ENCODE results near the gene KIAA0040.

Gene KIAA0040

DNA sequence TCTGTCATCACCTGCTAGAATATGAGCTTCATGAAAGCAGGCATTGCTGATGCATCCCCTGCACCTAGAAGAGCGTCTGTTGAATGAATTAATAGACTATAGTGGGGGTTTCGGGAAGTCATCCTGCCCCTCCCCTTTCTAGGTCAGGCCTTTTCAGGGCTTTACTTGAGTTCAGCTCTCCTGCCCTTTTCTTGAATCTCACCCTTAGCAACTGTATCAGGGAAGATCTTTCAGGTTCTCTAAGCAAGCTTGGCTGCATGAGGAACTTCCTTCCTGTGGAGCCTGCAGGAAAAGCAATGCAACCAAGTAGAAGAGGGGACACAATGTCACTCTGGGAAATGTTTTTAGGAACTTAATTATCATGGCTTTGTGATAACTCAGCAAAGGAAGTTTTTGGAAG is 27.2 kb upstream of the KIAA0040 start:
- ATAC-seq = no peak
- no peak for TF ChIP-seq OSR1 (CRISPR knock-in tag; IDR thresholded peaks at IDR 0.05)
- no peak for TF ChIP-seq GLIS3 (CRISPR knock-in tag; IDR thresholded peaks at IDR 0.05)
- TF ChIP-seq, protein P1, sequence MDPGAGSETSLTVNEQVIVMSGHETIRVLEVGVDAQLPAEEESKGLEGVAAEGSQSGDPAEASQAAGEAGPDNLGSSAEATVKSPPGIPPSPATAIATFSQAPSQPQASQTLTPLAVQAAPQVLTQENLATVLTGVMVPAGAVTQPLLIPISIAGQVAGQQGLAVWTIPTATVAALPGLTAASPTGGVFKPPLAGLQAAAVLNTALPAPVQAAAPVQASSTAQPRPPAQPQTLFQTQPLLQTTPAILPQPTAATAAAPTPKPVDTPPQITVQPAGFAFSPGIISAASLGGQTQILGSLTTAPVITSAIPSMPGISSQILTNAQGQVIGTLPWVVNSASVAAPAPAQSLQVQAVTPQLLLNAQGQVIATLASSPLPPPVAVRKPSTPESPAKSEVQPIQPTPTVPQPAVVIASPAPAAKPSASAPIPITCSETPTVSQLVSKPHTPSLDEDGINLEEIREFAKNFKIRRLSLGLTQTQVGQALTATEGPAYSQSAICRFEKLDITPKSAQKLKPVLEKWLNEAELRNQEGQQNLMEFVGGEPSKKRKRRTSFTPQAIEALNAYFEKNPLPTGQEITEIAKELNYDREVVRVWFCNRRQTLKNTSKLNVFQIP (CRISPR knock-in tag; IDR thresholded peaks at IDR 0.05; ENCODE audit: borderline replicate concordance, low read depth) = no peak
- TF ChIP-seq ZNF8 (CRISPR knock-in tag; IDR thresholded peaks at IDR 0.05) = no peak
- TF ChIP-seq ZNF70 (CRISPR knock-in tag; IDR thresholded peaks at IDR 0.05) = no peak
- TF ChIP-seq ISL1 (CRISPR knock-in tag; IDR thresholded peaks at IDR 0.05) = no peak

DNA sequence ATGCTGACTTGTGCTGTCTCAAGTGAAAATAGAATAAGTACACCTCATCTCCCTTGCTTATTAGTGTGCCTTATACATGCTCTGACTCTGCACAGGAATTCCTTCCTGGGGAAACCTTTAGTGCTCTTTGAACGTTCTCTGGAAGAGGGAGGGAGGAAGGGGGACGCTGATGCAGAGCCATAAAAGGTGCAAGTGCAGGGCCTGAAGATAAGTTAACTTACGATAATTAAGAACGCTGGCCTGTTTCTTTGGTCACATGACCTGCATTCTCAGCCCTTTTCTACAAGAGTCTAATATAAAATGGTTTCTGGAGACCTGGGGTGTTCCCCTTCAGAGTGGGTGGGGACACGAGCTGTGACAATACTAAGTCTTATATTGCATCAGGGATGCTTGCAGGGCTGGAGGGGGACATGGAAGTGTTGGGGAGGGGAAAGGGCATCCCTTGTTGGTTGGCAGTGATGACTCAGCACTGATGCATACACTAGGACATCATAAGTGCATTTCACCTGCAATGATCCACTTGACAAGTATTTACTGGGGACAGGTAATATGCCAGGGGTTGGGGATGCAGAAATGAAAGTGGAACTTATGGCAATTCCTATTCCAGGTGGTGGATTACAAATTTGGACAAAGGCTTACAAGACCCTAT is 26.3 kb upstream of the KIAA0040 start:
- TF ChIP-seq, protein P2, sequence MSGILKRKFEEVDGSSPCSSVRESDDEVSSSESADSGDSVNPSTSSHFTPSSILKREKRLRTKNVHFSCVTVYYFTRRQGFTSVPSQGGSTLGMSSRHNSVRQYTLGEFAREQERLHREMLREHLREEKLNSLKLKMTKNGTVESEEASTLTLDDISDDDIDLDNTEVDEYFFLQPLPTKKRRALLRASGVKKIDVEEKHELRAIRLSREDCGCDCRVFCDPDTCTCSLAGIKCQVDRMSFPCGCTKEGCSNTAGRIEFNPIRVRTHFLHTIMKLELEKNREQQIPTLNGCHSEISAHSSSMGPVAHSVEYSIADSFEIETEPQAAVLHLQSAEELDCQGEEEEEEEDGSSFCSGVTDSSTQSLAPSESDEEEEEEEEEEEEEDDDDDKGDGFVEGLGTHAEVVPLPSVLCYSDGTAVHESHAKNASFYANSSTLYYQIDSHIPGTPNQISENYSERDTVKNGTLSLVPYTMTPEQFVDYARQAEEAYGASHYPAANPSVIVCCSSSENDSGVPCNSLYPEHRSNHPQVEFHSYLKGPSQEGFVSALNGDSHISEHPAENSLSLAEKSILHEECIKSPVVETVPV (CRISPR knock-in tag; IDR thresholded peaks at IDR 0.05) = no peak
- TF ChIP-seq ZC3H10 (CRISPR knock-in tag; IDR thresholded peaks at IDR 0.05) (no peak), PPARA (CRISPR knock-in tag; IDR thresholded peaks at IDR 0.05; ENCODE audit: borderline replicate concordance) (no peak), CSDC2 (CRISPR knock-in tag; IDR thresholded peaks at IDR 0.05) (no peak), ZFP30 (CRISPR knock-in tag; IDR thresholded peaks at IDR 0.05) (no peak), BACH2 (CRISPR knock-in tag; IDR thresholded peaks at IDR 0.05; ENCODE audit: borderline replicate concordance) (no peak), ESRRG (CRISPR knock-in tag; IDR thresholded peaks at IDR 0.05) (no peak)
- TF ChIP-seq, protein P3, sequence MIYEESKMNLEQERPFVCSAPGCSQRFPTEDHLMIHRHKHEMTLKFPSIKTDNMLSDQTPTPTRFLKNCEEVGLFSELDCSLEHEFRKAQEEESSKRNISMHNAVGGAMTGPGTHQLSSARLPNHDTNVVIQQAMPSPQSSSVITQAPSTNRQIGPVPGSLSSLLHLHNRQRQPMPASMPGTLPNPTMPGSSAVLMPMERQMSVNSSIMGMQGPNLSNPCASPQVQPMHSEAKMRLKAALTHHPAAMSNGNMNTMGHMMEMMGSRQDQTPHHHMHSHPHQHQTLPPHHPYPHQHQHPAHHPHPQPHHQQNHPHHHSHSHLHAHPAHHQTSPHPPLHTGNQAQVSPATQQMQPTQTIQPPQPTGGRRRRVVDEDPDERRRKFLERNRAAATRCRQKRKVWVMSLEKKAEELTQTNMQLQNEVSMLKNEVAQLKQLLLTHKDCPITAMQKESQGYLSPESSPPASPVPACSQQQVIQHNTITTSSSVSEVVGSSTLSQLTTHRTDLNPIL (CRISPR knock-in tag; IDR thresholded peaks at IDR 0.05; ENCODE audit: low read depth) = no peak
- no peak for ATAC-seq

DNA sequence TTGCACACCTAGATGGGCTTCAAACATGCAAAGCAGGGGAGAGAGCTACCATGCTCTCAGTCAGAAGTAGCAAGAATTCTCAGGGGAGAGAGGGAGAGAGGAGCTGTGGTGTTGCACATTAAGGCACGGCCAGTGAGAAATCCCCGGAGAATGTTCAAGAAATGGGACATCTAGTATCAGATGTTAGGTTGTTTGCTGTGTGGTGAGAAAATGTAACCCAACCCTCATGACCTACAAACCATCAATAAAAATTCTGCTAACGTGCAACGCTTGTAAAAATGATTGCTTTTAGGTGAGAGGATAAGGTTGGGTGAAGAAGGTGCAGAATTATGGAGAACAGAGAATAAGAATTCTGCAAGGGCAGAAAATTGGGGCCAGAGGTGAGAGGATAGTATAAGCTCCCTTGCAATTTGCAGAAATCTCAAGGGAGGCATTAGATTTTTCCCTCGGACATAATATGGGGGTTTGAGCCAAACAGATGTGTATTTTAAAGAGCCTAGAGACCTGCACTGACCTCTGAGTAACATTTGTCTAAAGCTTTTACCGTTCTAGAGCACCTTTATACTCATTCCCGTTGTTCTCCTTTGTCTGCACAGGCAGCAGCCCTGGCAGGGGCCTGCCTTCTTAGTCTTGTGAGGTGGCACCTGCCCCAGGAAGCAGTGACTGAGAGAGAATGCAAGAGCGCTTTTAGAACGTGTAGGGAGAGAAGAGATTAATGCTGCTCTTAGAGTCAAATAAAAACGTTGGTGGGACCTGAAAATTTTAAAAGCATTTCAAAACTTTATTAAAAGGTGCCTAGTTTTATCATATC is 25.4 kb upstream of the KIAA0040 start:
- TF ChIP-seq OSR1 (CRISPR knock-in tag; IDR thresholded peaks at IDR 0.05) (no peak), TCF4 (CRISPR knock-in tag; IDR thresholded peaks at IDR 0.05; ENCODE audit: borderline replicate concordance) (no peak), RARB (CRISPR knock-in tag; IDR thresholded peaks at IDR 0.05) (no peak), CSDC2 (CRISPR knock-in tag; IDR thresholded peaks at IDR 0.05) (no peak), ZNF8 (CRISPR knock-in tag; IDR thresholded peaks at IDR 0.05) (no peak), ZNF565 (CRISPR knock-in tag; conservative IDR thresholded peaks at IDR 0.05; ENCODE audit: low read depth) (no peak), ZC3H10 (CRISPR knock-in tag; IDR thresholded peaks at IDR 0.05) (no peak), ZNF70 (CRISPR knock-in tag; IDR thresholded peaks at IDR 0.05) (no peak), ZFP30 (CRISPR knock-in tag; IDR thresholded peaks at IDR 0.05) (no peak), ZFP3 (CRISPR knock-in tag; IDR thresholded peaks at IDR 0.05) (no peak), ISL1 (CRISPR knock-in tag; IDR thresholded peaks at IDR 0.05) (no peak), PPARA (CRISPR knock-in tag; IDR thresholded peaks at IDR 0.05; ENCODE audit: borderline replicate concordance) (no peak)
- TF ChIP-seq, protein P3 (CRISPR knock-in tag; IDR thresholded peaks at IDR 0.05; ENCODE audit: low read depth) = no peak
- ATAC-seq = no peak

DNA sequence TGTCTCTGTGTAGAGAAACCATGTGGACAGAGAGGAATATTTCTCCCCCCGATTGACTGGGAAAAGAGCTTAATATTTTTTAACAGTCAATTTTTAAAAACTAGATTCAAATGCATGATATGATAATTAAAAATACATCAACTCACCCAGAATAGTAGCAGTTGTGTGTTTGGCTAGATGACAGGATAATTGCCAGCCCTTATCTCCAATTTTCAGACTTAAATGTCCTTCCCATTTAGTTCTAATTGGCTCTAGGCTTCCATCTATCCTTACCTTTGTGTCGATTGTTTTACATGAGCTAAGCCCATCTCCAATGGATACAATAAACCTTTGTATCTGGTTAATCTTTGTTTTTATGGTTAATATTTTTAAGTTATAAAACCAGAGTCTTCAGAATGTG is 23.9 kb upstream of the KIAA0040 start:
- no peak for ATAC-seq
- TF ChIP-seq ESRRG (CRISPR knock-in tag; IDR thresholded peaks at IDR 0.05) (no peak), CSDC2 (CRISPR knock-in tag; IDR thresholded peaks at IDR 0.05) (no peak), SNAI2 (CRISPR knock-in tag; IDR thresholded peaks at IDR 0.05) (no peak), ZC3H10 (CRISPR knock-in tag; IDR thresholded peaks at IDR 0.05) (no peak), TCF4 (CRISPR knock-in tag; IDR thresholded peaks at IDR 0.05; ENCODE audit: borderline replicate concordance) (no peak), ZNF70 (CRISPR knock-in tag; IDR thresholded peaks at IDR 0.05) (no peak), BACH2 (CRISPR knock-in tag; IDR thresholded peaks at IDR 0.05; ENCODE audit: borderline replicate concordance) (no peak)
- TF ChIP-seq, protein P2 (CRISPR knock-in tag; IDR thresholded peaks at IDR 0.05) = no peak
- TF ChIP-seq, protein P4, sequence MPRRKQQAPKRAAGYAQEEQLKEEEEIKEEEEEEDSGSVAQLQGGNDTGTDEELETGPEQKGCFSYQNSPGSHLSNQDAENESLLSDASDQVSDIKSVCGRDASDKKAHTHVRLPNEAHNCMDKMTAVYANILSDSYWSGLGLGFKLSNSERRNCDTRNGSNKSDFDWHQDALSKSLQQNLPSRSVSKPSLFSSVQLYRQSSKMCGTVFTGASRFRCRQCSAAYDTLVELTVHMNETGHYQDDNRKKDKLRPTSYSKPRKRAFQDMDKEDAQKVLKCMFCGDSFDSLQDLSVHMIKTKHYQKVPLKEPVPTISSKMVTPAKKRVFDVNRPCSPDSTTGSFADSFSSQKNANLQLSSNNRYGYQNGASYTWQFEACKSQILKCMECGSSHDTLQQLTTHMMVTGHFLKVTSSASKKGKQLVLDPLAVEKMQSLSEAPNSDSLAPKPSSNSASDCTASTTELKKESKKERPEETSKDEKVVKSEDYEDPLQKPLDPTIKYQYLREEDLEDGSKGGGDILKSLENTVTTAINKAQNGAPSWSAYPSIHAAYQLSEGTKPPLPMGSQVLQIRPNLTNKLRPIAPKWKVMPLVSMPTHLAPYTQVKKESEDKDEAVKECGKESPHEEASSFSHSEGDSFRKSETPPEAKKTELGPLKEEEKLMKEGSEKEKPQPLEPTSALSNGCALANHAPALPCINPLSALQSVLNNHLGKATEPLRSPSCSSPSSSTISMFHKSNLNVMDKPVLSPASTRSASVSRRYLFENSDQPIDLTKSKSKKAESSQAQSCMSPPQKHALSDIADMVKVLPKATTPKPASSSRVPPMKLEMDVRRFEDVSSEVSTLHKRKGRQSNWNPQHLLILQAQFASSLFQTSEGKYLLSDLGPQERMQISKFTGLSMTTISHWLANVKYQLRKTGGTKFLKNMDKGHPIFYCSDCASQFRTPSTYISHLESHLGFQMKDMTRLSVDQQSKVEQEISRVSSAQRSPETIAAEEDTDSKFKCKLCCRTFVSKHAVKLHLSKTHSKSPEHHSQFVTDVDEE (CRISPR knock-in tag; IDR thresholded peaks at IDR 0.05) = 0 out of 2 replicates have a peak, but pooled peaks have one; percentile 52
